Hepatocyte (in vitro differentiated cells): Measurements from ENCODE around the gene CAMTA2.

Source experiments
- EZH2phosphoT487 ChIP-seq: fragments of 200-600 bp; sonication (generic); IDR thresholded peaks from one replicate; pipeline ENCODE4 v1.6.1; 2018; ENCODE audit warnings: antibody characterized with exemption, mild to moderate bottlenecking, low read depth, moderate library complexity; ENCODE audit not compliant: unreplicated experiment, severe bottlenecking
- TF ChIP-seq, protein P1 (sequence below): fragments of 200-600 bp; sonication (generic); IDR thresholded peaks from 2 replicates; pipeline ENCODE4 v1.5.1; 2016; ENCODE audit warnings: antibody characterized with exemption, mild to moderate bottlenecking; ENCODE audit not compliant: poor library complexity

DNA sequence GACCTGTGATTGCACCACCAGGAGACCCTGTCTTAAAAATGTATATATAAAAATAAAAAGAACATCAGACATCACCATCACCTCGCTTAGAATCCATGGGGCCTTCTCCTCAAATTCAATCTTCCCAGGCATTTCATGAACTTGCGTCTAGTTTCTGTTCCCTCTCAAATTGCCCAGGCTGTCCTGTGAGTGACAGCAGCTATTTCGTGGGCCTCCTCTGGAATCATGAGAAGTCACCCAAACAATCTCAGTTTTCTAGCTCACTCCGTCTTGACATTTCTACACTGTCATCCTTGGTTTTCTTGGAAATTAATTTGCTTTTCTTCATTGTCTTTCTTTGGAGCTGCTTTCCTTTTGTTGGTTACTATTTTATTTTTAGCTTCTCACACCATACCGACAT, 40.4 kb upstream of the CAMTA2 start:
- TF ChIP-seq, protein P1, sequence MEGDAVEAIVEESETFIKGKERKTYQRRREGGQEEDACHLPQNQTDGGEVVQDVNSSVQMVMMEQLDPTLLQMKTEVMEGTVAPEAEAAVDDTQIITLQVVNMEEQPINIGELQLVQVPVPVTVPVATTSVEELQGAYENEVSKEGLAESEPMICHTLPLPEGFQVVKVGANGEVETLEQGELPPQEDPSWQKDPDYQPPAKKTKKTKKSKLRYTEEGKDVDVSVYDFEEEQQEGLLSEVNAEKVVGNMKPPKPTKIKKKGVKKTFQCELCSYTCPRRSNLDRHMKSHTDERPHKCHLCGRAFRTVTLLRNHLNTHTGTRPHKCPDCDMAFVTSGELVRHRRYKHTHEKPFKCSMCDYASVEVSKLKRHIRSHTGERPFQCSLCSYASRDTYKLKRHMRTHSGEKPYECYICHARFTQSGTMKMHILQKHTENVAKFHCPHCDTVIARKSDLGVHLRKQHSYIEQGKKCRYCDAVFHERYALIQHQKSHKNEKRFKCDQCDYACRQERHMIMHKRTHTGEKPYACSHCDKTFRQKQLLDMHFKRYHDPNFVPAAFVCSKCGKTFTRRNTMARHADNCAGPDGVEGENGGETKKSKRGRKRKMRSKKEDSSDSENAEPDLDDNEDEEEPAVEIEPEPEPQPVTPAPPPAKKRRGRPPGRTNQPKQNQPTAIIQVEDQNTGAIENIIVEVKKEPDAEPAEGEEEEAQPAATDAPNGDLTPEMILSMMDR, result no peak
- no peak for TF ChIP-seq EZH2phosphoT487
